Measurements from ENCODE around the gene ERC1.
"Not testable (repeated sequence)": the region's sequence is repeated elsewhere in the genome, so short reads cannot be mapped to it uniquely, and the experiment has no call there.

The ERC1 gene

GRCh38 chr12:1083151-1083888 is 92.3 kb downstream of the ERC1 start:
- peak; percentile 56 for DNase-seq

- DNase-seq: peak; percentile 85
These were observed 92.9 kb downstream of the ERC1 start for GRCh38 chr12:1083889-1084262.

- no peak for DNase-seq
These were observed 100.3 kb downstream of the ERC1 start for GRCh38 chr12:1091350-1091749.

- DNase-seq: peak; percentile 57
These were observed 102.2 kb downstream of the ERC1 start for GRCh38 chr12:1093166-1093751.

GRCh38 chr12:1094714-1095113 is 103.7 kb downstream of the ERC1 start:
- DNase-seq: no peak

- no peak for DNase-seq
These were observed 108.1 kb downstream of the ERC1 start for GRCh38 chr12:1099158-1099557.

GRCh38 chr12:1099618-1100017 is 108.6 kb downstream of the ERC1 start:
- DNase-seq: not testable (repeated sequence)

GRCh38 chr12:1102115-1102514 is 111.1 kb downstream of the ERC1 start:
- no peak for DNase-seq

GRCh38 chr12:1102791-1103450 is 111.9 kb downstream of the ERC1 start:
- DNase-seq: no peak

- no peak for DNase-seq
These were observed 112.6 kb downstream of the ERC1 start for GRCh38 chr12:1103632-1104031.

GRCh38 chr12:1104088-1104800 is 113.2 kb downstream of the ERC1 start:
- DNase-seq: no peak

- DNase-seq: no peak
These were observed 116.6 kb downstream of the ERC1 start for GRCh38 chr12:1107669-1108068.

GRCh38 chr12:1108276-1108675 is 117.3 kb downstream of the ERC1 start:
- DNase-seq: no peak

GRCh38 chr12:1115484-1116231 is 124.6 kb downstream of the ERC1 start:
- DNase-seq: no peak

GRCh38 chr12:1117371-1117770 is 126.3 kb downstream of the ERC1 start:
- DNase-seq: no peak

GRCh38 chr12:1117970-1118563 is 127.0 kb downstream of the ERC1 start:
- DNase-seq: peak; percentile 92

- DNase-seq: no peak
These were observed 131.8 kb downstream of the ERC1 start for GRCh38 chr12:1122786-1123185.

- no peak for DNase-seq
These were observed 135.1 kb downstream of the ERC1 start for GRCh38 chr12:1126091-1126490.

- no peak for DNase-seq
These were observed 136.0 kb downstream of the ERC1 start for GRCh38 chr12:1127021-1127420.

GRCh38 chr12:1130164-1130563 is 139.1 kb downstream of the ERC1 start:
- no peak for DNase-seq

- DNase-seq: peak; percentile 3
These were observed 139.5 kb downstream of the ERC1 start for GRCh38 chr12:1130571-1130970.

GRCh38 chr12:1131811-1132224 is 140.8 kb downstream of the ERC1 start:
- DNase-seq: peak; percentile 7

All from NCI-H1092 treated with DMSO at 0.1 percent for 48 hours (cell line).